Measurements from ENCODE around the gene KIF15.
A peak's percentile ranks its signal among the peaks of the same experiment; 100 is the strongest.
"Not testable (repeated sequence)": the region's sequence is repeated elsewhere in the genome, so short reads cannot be mapped to it uniquely, and the experiment has no call there.

Gene KIF15

GRCh38 chr3:44831232-44831631, 69.6 kb downstream of the KIF15 start:
- no peak for DNase-seq

GRCh38 chr3:44832032-44832431, 70.4 kb downstream of the KIF15 start:
- DNase-seq: no peak

DNA sequence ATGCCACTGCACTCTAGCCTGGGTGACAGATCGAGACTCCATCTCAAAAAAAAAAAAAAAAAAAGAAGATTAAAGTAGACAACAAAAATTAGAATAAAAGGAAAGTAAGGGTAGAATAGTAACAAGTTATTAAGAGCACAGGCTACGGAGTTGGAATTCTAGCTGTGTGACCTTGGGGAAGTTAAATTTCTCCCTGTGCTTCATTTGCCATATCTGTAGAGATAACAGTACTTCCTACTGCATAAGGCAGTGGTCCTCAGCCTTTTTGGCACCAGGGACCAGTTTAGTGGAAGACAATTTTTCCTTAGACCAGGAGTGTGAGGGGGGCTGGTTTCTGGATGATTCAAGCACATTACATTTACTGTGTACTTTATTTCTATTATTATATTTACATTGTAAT, 71.4 kb downstream of the KIF15 start:
- no peak for DNase-seq

GRCh38 chr3:44833394-44833793, 71.8 kb downstream of the KIF15 start:
- DNase-seq: no peak

DNA sequence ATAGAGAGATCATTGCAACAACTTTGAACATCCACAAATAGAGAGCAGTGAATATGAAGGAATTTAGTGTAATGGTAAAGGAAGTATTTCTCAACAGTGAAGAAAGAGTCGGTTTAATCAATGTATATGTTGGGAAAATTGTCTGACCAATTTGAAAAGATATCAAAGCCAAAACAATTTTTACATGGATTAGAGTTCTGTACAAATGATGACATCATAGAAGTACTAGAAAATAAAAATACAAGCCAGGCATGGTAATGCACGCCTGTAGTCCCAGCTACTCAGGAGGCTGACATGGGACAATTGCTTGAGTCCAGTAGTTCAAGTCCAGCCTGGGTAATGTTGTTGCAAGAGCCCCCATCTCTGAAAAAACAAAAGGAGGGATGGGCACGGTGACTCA, 74.1 kb downstream of the KIF15 start:
- DNase-seq: no peak

GRCh38 chr3:44842376-44842775, 80.8 kb downstream of the KIF15 start:
- DNase-seq: no peak

- DNase-seq: no peak
These were observed 84.2 kb downstream of the KIF15 start for GRCh38 chr3:44845528-44846520.

GRCh38 chr3:44848634-44849033, 87.0 kb downstream of the KIF15 start:
- DNase-seq: no peak

DNA sequence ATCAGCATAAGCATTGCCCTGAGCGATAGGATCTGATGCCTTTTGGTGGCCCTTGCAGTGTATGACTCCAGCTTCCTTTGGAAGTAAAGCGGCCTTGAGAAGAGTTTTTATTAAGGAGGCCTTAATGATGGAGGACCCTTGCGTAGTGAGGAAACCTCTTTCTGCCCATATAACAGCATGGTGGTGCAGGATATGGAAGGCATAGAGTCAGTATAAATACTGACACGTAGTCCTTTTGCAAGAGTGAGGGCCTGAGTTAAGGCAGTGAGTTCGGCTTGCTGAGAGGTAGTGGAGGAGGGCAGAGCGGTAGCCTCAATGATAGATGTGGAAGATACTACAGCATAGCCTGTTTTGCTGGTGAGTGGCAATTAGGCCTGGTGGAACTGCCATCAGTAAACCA, 95.1 kb downstream of the KIF15 start:
- not testable (repeated sequence) for DNase-seq

GRCh38 chr3:44860117-44860516, 98.5 kb downstream of the KIF15 start:
- DNase-seq: no peak

GRCh38 chr3:44861412-44862225, 100.0 kb downstream of the KIF15 start, which contains the start of gene TMEM42:
TSS of gene TMEM42 (plus strand) at chr3:44861912. CDS start at chr3:44861925, 13 bp downstream.
- peak; percentile 58 for DNase-seq

GRCh38 chr3:44862226-44862637, 100.6 kb downstream of the KIF15 start:
- DNase-seq: no peak

DNA sequence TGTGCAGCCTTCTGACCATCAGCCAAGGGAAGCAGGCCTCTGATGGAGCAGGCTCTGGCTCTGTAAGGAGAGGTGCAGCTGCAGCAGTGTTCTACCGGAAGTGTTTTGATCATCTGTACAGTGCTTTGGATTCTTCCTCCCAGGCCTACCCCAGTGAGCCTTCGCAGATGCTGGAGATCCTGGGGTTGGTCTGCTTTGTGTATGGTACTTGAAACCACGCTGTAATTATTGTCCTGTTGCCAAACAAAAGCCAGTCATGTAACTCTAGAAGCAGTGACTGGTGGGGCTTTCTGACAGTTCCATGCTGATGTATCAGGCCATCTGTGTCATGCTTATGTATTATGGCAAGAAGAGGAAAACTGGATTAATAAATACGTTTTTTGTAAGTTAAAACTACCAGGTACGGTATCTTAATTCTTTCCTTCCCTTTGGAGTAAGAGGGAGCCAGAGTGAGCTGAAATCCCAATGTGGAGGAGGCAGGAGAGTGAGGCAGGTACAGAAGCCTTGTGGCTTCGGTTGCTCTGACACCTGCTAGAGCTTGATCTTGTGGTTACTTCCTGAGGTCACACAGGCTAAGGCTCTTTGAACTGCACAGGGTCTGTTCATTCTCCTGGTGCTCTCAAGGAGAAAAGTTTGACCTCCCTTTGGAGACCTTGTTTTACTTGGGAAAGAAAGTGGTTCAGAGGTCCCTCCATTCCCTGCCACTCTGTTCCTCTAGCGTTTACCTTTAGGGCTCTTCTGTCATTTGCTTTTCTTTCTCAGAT, 103.9 kb downstream of the KIF15 start:
- peak; percentile 57 for DNase-seq

GRCh38 chr3:44867421-44868111, 106.0 kb downstream of the KIF15 start:
- DNase-seq: no peak

GRCh38 chr3:44870375-44871061, 108.9 kb downstream of the KIF15 start:
- DNase-seq: peak; percentile 59

DNA sequence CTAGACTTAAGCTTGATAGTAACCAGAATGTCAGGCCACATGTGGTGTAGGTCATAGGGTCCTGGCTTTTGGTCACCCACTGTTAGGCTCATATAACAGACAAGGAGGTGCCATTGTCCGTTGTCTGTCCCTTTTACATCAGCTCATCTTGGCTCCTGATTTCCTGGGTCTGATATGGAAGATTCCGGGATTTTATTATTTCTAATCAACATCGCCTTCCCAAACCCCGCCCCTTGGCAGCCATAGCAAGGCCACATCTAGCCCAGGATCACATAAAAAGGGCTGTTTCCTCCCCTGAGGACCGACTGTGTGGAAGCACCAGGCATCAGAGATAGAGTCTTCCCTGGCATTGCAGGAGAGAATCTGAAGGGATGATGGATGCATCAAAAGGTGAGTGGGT, 112.7 kb downstream of the KIF15 start, which contains the start of gene TGM4:
TGM4 (plus strand) TSS at position 301 of the 400 bp plus-strand sequence; CDS start at position 372, 71 bp downstream.
- DNase-seq: no peak

DNA sequence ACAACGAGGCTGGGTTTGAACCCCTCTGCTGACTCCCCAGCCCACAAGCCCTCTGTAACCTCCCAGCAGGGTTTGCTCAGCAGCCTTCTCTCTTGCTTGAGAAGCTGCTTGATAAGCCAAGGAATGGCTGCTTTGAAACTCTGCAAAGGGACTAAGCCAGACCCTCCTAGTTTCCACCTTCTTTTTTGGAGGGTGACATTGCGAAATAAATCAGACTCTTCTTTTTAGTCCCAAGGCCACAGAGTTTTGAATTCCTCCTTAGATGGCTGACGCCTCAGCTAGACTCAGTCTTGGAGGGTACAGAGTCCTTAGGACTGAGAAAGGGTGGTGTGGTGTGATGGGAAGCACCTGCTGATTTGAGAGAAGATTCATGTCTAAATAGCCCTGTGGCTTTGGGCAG, 114.0 kb downstream of the KIF15 start:
- DNase-seq: no peak

DNA sequence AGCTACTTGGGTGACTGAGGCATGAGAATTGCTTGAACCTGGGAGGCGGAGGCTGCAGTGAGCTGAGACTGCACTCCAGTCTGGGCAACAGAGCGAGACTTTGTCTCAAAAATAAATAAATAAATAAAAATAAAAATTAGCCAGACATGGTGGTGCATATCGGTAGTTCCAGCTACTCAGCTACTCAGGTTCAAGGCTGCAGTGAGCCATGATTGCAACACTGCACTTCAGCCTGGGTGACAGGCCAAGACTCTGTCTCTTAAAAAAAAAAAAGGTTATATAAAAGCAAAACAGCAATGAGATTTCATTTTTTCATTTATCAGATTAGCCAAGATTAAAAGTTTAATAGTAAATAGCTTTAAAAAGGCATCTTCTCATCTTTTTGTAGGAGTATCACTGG, 115.7 kb downstream of the KIF15 start:
- DNase-seq: no peak

DNA sequence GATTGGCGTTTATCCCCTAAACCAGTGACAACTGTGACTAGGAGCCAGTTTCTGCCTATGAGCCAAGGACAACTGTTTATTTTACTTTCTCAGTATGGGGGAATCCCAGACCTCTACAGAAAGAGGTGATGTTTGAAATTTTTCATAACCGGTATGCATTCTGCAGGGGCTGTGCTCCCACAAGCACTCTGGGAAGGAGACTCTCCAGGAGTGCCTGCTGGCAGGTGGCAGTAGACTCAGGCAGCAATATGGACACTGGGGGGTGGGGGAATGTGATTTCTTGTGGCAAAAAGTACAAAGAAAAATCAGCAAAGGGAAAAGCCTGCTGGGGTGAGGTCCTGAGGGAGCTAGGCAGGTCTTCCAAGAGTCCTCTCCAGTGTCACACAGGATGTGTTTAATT, 118.7 kb downstream of the KIF15 start:
- DNase-seq: no peak

DNA sequence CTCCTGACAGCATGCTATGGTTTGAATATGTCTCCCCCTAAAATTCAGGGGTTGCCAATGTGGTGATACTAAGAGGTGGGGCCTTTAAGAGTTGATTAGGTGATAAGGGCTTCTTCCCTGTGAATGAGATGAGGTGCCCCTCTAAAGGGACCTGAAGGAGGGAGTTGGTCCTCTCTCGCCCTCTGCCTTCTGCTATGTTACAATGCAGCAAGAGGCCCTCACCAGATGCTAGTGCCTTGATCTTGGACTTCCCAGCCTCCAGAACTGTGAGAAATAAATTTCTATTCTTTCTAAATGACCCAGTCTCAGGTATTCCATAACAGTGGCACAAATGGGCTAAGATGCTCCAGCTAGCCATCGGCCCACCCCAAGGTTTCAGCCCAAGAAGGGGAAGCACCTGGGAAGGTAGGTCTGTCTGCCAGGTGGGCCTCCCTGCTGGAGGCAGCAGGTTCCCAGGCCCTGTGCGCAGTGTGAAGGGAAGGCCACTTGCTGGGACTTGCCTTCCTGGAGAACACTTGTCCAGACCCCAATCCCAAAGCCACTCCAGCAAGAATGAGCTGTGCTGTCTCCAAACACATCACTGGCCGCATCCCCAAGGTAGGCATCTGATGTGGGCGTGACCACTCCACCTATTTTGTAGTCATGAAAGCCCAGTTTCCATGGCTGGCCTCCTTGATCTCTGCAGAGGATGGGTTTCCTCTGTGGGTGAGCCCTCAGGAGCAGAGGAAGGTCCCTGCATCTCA, 121.8 kb downstream of the KIF15 start:
- DNase-seq: no peak

DNA sequence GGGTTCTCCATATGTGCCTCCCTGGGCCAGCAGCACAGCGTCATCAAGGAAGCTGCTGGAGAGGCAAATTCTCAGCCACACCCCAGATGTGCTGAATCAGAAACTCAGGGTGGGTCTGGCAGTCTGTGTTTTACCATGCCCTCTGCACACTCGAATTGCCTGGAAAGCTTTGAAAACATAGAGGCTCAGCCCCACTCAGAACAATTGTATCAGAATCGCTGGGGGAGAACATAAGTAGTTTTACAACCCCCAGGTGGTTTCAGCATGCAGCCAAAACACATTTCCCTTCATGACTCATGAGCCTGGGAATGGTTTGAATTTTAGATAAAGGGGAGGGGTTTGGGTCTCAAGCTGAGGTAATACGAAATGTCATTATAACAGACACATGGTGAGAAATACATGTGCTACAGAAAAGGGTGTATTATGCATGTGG, 122.4 kb downstream of the KIF15 start:
- DNase-seq: no peak

All from DMS153 (cell line).